ENCODE results near the gene BST2. TPM values are rescaled to one million over a fixed set of nuclear protein-coding genes. Genes with fewer than 3 reads are reported as not detected.

Gene BST2
- total and polyA plus RNA-seq, 5 experiments from 2014 or later: 41.8 to 178 (median 132) TPM

DNA sequence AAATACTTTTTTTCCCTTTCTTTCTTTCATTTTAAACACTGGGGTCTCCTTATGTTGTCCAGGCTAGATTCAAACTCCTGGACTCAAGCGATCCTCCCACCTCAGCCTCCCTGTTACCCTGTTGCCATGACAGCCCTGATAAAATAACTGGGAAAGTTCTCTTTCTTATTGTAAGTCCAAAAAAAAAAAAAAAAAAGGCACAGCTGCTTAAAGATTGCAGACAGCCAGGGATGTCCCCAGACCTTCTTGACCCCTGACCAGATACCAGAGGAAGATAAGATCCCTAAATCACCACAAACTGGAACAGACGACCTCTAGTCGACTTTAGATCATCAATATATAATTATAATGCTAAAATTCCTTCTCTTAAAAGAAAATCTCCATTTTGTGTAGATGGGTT is 13.3 kb upstream of the BST2 start:
- Mint-ChIP-seq H3K9me3 (no peaks in the 10 kb centered on the region), H3K36me3 (peaks cover 0 to 26% (median 5%) of the 10 kb centered on the region in 3 donors), H3K4me1 (peaks cover 13 to 25% (median 21%) of the 10 kb centered on the region in 4 donors), H3K27me3 (no peaks in the 10 kb centered on the region), H3K27ac (peak overlapping the region in 4 of 10 donors; percentile 9 to 95 (median 92)), H3K4me3 (peak overlapping the region; percentile 87 to 96 (median 94))
- POLR2A ChIA-PET: interaction anchor here (0.8 to 3.3 kb wide), 5 partner anchors 13 to 294 kb away, joined by 3 to 29 read pairs (median 4); partner anchors contain the start of gene BST2
- ATAC-seq (no peak), DNase-seq (no peak)

DNA sequence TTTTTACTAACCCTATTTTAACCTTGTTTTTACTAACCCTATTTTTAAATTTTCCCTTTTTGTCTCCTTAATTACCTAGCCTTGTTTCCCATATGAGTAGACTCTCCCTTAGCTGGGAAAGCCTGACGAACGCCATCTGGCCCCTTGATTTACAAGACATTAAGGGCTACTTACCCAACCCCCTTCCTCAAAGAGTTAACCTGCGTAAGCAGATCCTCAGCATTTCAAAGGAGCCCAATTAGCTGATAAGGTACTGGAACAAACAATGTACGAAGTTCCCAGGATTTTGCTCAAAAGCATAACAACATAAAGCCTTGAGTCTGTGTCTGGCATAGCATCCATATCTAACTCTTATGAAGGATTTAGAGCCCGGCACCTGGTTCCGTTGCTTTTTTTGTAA is 9.7 kb upstream of the BST2 start:
- Mint-ChIP-seq H3K27ac (peak overlapping the region in 1 of 10 donors; percentile 62), H3K36me3 (peaks cover 0 to 43% (median 8%) of the 10 kb centered on the region in 3 donors), H3K9me3 (no peaks in the 10 kb centered on the region), H3K4me1 (peaks cover 8 to 24% (median 21%) of the 10 kb centered on the region in 4 donors), H3K27me3 (no peaks in the 10 kb centered on the region), H3K4me3 (no peak overlapping the region)
- ATAC-seq: no peak
- POLR2A ChIA-PET: no interaction called here
- DNase-seq: no peak

DNA sequence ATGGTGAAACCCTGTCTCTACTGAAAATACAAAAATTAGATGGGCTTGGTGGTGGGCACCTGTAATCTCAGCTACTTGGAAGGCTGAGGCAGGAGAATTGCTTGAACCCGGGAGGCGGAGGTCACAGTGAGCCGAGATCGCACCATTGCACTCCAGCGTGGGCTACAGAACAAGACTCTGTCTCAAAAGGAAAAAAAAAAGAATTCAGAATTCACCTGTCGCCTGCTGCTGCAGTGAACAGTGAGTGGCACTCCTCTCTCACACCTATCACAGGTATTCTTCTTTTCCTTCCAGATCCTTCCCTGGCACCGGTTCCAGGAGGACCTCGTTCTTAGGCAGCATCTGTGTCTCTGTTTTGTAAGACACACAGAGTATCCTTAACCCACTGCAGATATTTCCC is 8.7 kb upstream of the BST2 start:
- no peak overlapping the region for H3K4me3 Mint-ChIP-seq
- H3K9me3 Mint-ChIP-seq: no peaks in the 10 kb centered on the region
- ATAC-seq (no peak), DNase-seq (no peak)
- H3K27ac Mint-ChIP-seq: no peak overlapping the region
- peaks cover 0 to 43% (median 8%) of the 10 kb centered on the region in 3 donors for H3K36me3 Mint-ChIP-seq
- no peaks in the 10 kb centered on the region for H3K27me3 Mint-ChIP-seq
- peaks cover 3 to 20% (median 14%) of the 10 kb centered on the region in 4 donors for H3K4me1 Mint-ChIP-seq
- POLR2A ChIA-PET: no interaction called here

DNA sequence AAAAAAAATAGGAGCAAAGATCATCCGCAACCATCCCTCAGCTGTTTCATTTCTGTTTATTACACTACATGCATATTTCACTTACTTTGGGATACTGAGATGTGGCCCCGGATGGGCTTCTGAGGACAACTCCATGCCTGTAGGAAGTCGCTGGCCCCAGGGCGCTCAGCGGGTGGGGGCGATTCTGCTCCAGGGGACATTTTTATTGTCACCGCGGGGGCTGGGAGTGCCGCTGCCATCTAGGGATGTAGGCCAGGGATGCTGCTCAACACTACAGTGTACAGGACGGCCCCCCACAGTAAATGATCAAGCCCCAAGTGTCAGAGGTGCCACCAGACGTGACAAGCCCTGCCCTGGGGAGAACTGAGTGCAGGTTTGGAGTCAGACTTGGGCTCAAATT is 6.4 kb upstream of the BST2 start:
- ATAC-seq: no peak
- Mint-ChIP-seq H3K4me1 (peaks cover 8 to 31% (median 21%) of the 10 kb centered on the region in 4 donors), H3K27ac (peak overlapping the region in 1 of 10 donors; percentile 39), H3K27me3 (no peaks in the 10 kb centered on the region), H3K4me3 (no peak overlapping the region), H3K36me3 (peaks cover 0 to 43% (median 8%) of the 10 kb centered on the region in 3 donors), H3K9me3 (no peaks in the 10 kb centered on the region)
- no peak for DNase-seq
- POLR2A ChIA-PET: interaction anchor here (1.1 kb wide), 1 partner anchor 20 kb away, joined by 3 read pairs; no protein-coding TSS in a partner anchor

DNA sequence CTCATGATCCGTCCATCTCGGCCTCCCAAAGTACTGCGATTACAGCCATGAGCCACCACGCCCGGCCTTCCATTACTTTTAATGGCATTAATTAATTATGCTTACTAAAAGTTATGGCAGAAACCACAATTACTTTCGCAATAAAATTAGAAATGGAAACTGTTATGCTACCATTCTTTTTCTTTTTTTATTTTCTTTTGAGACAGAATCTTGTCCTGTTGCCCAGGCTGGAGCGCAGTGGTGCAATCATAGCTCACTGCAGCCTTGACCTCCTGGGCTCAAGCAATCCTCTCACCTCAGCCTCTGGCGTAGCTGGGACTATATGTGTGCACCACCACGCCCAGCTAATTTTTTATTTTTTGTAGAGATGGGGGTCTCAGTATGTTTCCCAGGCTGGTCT is 4.6 kb upstream of the BST2 start:
- Mint-ChIP-seq H3K27me3 (no peaks in the 10 kb centered on the region), H3K4me1 (peaks cover 11 to 38% (median 31%) of the 10 kb centered on the region in 4 donors), H3K36me3 (peaks cover 0 to 34% (median 6%) of the 10 kb centered on the region in 3 donors), H3K27ac (no peak overlapping the region), H3K9me3 (no peaks in the 10 kb centered on the region), H3K4me3 (no peak overlapping the region)
- no peak for DNase-seq
- no peak for ATAC-seq
- POLR2A ChIA-PET: interaction anchor here (0.6 to 0.7 kb wide), 2 partner anchors 451 to 523 kb away, joined by 3 read pairs; no protein-coding TSS in a partner anchor

DNA sequence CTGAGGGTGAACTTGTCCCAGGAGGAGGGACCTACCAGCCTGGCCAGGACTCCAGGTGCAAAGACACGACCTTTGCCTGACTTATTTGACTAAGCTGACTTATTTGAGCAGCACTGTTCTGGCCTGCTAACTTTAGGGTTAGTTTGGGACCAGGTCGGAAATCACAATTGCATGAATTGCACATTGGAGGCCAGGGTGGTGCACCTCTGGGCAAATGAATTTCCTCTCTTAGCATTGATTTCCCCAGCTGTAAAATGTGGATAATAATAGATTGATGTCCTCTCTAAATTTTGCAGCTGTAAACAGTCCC is 1.4 kb upstream of the BST2 start:
- ATAC-seq (no peak), DNase-seq (no peak)
- no peaks in the 10 kb centered on the region for H3K27me3 Mint-ChIP-seq
- H3K4me3 Mint-ChIP-seq: peak overlapping the region; percentile 87 to 99 (median 96)
- H3K27ac Mint-ChIP-seq: peak overlapping the region; percentile 93 to 97 (median 96)
- peaks cover 20 to 46% (median 39%) of the 10 kb centered on the region in 4 donors for H3K4me1 Mint-ChIP-seq
- H3K36me3 Mint-ChIP-seq: peaks cover 0 to 19% (median 4%) of the 10 kb centered on the region in 3 donors
- no peaks in the 10 kb centered on the region for H3K9me3 Mint-ChIP-seq
- POLR2A ChIA-PET: interaction anchor here (4.5 kb wide), 1 partner anchor 13 kb away, joined by 29 read pairs; the partner anchor contains the start of gene MVB12A

DNA sequence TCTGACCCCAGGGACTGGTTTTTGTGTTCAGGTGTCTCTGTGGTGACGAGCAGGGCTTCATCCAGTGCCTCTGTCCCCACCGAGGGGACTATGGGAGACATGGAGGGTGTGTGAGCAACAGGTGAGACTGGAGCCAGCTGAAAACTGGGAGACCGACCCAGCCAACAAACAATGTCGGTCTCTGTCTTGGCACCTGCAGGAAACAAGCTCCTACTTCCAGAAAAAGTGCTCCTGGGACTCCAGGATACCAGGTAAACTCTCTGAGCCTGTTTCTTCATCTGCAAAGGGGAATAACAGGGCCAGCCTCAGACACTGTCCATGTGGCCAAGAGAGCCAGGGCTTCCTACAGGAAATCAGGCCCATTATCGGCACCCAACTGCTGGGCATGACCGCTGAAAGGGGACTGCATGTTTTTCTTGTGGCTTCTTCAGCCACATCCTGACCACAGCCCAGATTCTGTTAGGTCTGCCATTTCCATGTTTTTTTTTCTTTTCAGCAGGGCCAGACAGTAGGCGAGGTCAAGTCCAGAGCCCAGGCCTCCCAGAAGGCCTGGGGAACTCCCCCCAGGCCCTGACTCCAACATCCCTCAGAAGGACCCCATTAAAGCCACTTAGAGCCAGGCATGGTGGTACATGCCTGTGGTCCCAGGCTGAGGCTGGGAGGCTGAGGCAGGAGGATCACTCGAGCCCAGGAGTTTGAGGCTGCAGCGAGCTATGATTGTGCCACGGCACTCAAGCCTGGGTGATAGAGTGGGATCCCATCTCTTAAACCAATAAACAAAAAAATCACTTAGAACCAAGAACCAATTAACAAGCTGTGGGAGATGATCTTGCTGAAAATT is 836 bp upstream of the BST2 start:
- Mint-ChIP-seq H3K27me3 (no peaks in the 10 kb centered on the region), H3K36me3 (peaks cover 0 to 19% (median 2%) of the 10 kb centered on the region in 3 donors), H3K9me3 (no peaks in the 10 kb centered on the region), H3K4me3 (peak overlapping the region; percentile 87 to 99 (median 96)), H3K4me1 (peaks cover 20 to 41% (median 38%) of the 10 kb centered on the region in 4 donors), H3K27ac (peak overlapping the region; percentile 93 to 97 (median 96))
- POLR2A ChIA-PET: interaction anchor here (0.7 to 4.5 kb wide), 4 partner anchors 12 to 114 kb away, joined by 5 to 29 read pairs (median 10); partner anchors contain the start of genes CCDC194 and MVB12A
- DNase-seq: no peak
- peak in 1 of 2 donors; percentile 26 for ATAC-seq

DNA sequence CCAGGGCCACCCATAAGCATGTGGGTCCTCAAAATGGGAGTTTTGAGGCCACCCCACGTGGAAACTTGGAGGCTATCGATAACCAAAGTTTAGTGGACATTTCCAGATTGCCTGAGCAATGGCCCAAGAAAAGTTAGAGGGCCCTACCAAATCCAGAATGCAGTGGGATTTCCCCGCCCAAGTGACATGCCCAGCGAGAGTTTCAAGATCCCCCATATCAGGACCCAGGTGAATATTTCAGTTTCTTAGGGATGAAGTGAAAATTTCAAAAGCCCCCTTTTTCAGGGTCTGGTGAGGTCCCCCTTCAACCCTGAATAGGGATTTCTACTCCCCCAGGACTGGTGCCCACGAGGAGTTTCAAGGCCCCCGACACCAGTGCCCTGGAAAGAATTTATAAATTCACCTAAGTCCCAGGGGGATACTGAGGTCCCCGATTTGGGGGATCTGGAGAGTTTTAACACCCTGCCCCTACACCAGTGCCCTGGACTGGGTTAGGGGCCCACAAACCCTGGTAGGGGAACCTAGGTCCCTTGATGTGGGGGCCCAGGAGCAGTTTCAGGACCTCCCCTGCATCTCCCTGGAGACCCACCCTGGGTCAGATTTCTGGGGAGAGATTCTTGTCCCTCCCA is 695 bp downstream of the BST2 start:
- DNase-seq (no peak), ATAC-seq (no peak)
- H3K4me1 Mint-ChIP-seq: peaks cover 20 to 40% (median 38%) of the 10 kb centered on the region in 4 donors
- H3K27me3 Mint-ChIP-seq: no peaks in the 10 kb centered on the region
- peaks cover 0 to 25% (median 2%) of the 10 kb centered on the region in 3 donors for H3K36me3 Mint-ChIP-seq
- POLR2A ChIA-PET: interaction anchor here (0.7 to 4.5 kb wide), 7 partner anchors 8 to 877 kb away, joined by 3 to 29 read pairs (median 3); partner anchors contain the start of genes CCDC194, JUND, MVB12A and USE1
- H3K27ac Mint-ChIP-seq: peak overlapping the region; percentile 93 to 97 (median 96)
- H3K9me3 Mint-ChIP-seq: no peaks in the 10 kb centered on the region
- H3K4me3 Mint-ChIP-seq: peak overlapping the region; percentile 87 to 99 (median 96)

DNA sequence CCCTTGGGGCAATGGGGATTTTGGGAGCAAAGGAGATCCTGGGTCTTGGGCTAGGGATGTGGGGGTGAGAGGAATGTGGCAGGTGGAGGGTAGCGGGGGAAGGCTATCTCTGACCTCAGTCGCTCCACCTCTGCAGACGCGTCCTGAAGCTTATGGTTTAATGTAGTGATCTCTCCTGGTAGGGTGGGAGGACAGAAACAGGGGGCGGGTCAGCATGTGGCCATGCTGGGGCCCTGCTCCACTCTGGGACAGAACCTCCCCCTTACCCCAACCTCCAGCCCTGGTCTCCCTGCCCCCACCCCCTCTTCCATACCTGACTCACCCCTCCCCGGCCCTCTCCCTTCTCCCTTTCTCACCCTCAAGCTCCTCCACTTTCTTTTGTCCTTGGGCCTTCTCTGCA is 1.4 kb downstream of the BST2 start:
- peak overlapping the region; percentile 87 to 99 (median 96) for H3K4me3 Mint-ChIP-seq
- ATAC-seq (no peak), DNase-seq (no peak)
- POLR2A ChIA-PET: interaction anchor here (0.6 to 4.5 kb wide), 4 partner anchors 10 to 89 kb away, joined by 3 to 29 read pairs (median 8); partner anchors contain the start of genes CCDC194 and MVB12A
- peaks cover 0 to 27% (median 2%) of the 10 kb centered on the region in 3 donors for H3K36me3 Mint-ChIP-seq
- H3K4me1 Mint-ChIP-seq: peaks cover 20 to 39% (median 38%) of the 10 kb centered on the region in 4 donors
- no peaks in the 10 kb centered on the region for H3K27me3 Mint-ChIP-seq
- peak overlapping the region; percentile 48 to 97 (median 92) for H3K27ac Mint-ChIP-seq
- H3K9me3 Mint-ChIP-seq: no peaks in the 10 kb centered on the region

DNA sequence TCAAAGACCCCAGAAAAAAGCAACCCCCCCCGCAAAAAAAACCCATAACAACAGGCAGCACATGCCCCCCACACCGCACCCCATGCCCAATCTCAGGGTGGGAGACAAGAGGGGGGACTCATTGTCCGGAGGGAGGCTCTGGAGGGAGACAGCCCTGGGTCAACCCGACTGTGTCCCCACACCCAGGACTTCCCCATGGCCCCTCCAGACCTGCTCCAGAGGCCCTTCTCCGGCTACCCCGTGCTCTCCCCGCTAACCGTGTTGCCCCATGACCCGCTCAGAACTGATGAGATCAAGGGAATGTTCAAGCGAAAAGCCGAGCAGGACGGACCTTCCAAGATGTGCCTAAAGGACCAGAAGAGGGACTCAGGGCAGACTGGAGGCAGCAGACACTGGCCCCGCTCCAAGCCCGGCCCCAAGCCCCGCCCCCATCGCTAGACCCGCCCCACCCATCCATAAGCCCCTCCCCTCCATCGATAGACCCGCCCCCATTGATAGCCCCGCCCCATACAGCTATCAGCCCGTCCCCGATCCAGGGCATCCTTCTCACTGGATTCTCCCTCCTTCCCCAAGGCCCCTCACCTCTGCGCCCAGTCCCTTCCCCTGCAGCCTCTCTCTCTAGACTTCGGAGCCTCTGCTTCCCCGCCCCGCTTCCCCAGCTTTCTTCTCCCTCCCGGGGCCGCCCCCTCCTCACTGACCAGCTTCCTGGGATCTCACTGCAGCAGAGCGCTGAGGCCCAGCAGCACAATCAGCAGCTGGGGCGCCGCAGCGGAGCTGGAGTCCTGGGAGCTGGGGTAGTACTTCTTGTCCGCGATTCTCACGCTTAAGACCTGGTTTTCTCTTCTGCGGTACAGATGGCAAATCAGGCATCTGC is 2.2 kb downstream of the BST2 start:
- Mint-ChIP-seq H3K36me3 (peaks cover 0 to 27% (median 2%) of the 10 kb centered on the region in 3 donors), H3K27me3 (no peaks in the 10 kb centered on the region), H3K27ac (peak overlapping the region in 9 of 10 donors; percentile 28 to 97 (median 84)), H3K9me3 (no peaks in the 10 kb centered on the region), H3K4me1 (peaks cover 20 to 39% (median 37%) of the 10 kb centered on the region in 4 donors), H3K4me3 (peak overlapping the region; percentile 87 to 99 (median 96))
- POLR2A ChIA-PET: interaction anchor here (0.6 to 1.2 kb wide), 2 partner anchors 12 to 57 kb away, joined by 3 to 4 read pairs; no protein-coding TSS in a partner anchor
- ATAC-seq (peak; percentile 9 to 40), DNase-seq (peak in 6 of 10 donors; percentile 23 to 55 (median 32))

DNA sequence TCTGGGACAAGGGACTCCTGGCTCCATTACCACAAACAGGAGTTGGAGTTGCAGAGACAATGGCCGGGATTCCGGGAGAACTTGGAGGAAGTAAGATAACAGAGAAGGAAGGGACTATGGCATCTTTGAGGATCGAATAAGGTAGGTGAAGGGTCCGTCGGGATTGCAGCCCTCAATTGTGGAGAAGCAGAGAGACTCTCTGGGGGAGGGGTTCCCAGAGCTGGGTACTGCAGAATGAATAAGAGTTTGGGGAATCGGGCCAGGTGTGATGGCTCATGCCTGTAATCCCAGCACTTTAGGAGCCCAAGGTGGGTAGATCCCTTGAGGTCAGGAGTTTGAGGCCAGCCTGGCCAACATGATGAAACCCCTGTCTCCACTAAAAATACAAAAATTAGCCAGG is 3.8 kb downstream of the BST2 start:
- DNase-seq: no peak
- H3K9me3 Mint-ChIP-seq: no peaks in the 10 kb centered on the region
- no peak for ATAC-seq
- H3K27ac Mint-ChIP-seq: peak overlapping the region in 6 of 10 donors; percentile 25 to 74 (median 50)
- peak overlapping the region in 1 of 10 donors; percentile 24 for H3K4me3 Mint-ChIP-seq
- POLR2A ChIA-PET: no interaction called here
- no peaks in the 10 kb centered on the region for H3K27me3 Mint-ChIP-seq
- peaks cover 0 to 27% (median 2%) of the 10 kb centered on the region in 3 donors for H3K36me3 Mint-ChIP-seq
- peaks cover 12 to 30% (median 23%) of the 10 kb centered on the region in 4 donors for H3K4me1 Mint-ChIP-seq
